Stomach (tissue), 9 donors: ENCODE data around the gene MTCH2. TPM values are rescaled to one million over a fixed set of nuclear protein-coding genes. Genes with fewer than 3 reads are reported as not detected.

Experiments
- DNase-seq, 2 donors: peaks; one replicate each; pipeline versions ENCODE4 v3.0.0 to v3.0.0-alpha.2; 2013 to 2019
- H3K27ac ChIP-seq, 5 donors: fragments of 200-600 bp in 4 of 5; sonication (generic) in 4 of 5; one replicate each; pipeline ENCODE4 v1.5.1; 2013 to 2019; ENCODE audit warnings: mild to moderate bottlenecking in 1 of 5, moderate library complexity in 1 of 5
- H3K27me3 ChIP-seq, 3 donors: fragments of 200-600 bp; sonication (generic); one replicate each; pipeline ENCODE4 v1.5.1; 2017 to 2019; ENCODE audit warnings: mixed run types in 1 of 3
- H3K36me3 ChIP-seq, 4 donors: fragments of 200-600 bp; sonication (generic); 1 replicate in 3 of 4; 2 replicates in 1 of 4; pipeline ENCODE4 v1.5.1; 2016 to 2019
- H3K4me1 ChIP-seq, 4 donors: fragments of 200-600 bp; sonication (generic); one replicate each; pipeline ENCODE4 v1.5.1; 2016 to 2019
- H3K4me3 ChIP-seq, 4 donors: fragments of 200-600 bp; sonication (generic) in 3 of 4; one replicate each; pipeline ENCODE4 v1.5.1; 2016 to 2019; ENCODE audit warnings: mild to moderate bottlenecking in 1 of 4
- H3K9me3 ChIP-seq, 4 donors: fragments of 200-600 bp; sonication (generic); one replicate each; pipeline ENCODE4 v1.5.1; 2016 to 2019
- EP300 ChIP-seq: sonication (generic); formaldehyde crosslinking; IDR thresholded peaks from one replicate; pipeline ENCODE4 v1.6.1; 2017; ENCODE audit warnings: antibody characterized with exemption
- POLR2A ChIP-seq, 4 donors: fragments of 450-650 bp; IDR thresholded peaks; one replicate each; pipeline ENCODE4 v1.6.1; 2016; ENCODE audit warnings: antibody characterized with exemption in 4 of 4, control low read depth in 2 of 4, mild to moderate bottlenecking in 1 of 4, moderate library complexity in 1 of 4
- POLR2AphosphoS5 ChIP-seq, 3 donors: sonication (generic); formaldehyde crosslinking; IDR thresholded peaks; one replicate each; pipeline ENCODE4 v1.6.1; 2016; ENCODE audit warnings: antibody characterized with exemption in 3 of 3
- WGBS, 5 donors: extraction: QIAGEN DNeasy Blood & Tissue Kit in 3 of 5; methylation state at CpG; one replicate each; pipeline versions ENCODE4 v1.1.5 to v1.1.7; 2013 to 2018; 5-methylcytosine and 5-hydroxymethylcytosine counted together
- intact Hi-C: fragments of 100-400 bp; cut with DNase I; formaldehyde crosslinking; loops from one replicate; pipeline ENCODE4 v1.15.1; 2023; ENCODE audit warnings: low total_unique reads
- polyA plus RNA-seq, 3 donors: library from polyadenylated mRNA; stranded (reverse); fragments of 200-250 nt; gene quantifications; one replicate each; pipeline ENCODE4 v1.2.3, GENCODE V29; 2013
- total RNA-seq, 5 donors: library from RNA; depleted of rRNA; stranded (reverse); fragments of >200 nt; gene quantifications; one replicate each; pipeline versions ENCODE4 v1.1.0 to v1.2.3, GENCODE V29; 2014 to 2016
- TF ChIP-seq, protein P1 (sequence below), 7 experiments: fragments of 450-650 bp in 4 of 7; fragments of 200-600 bp in 3 of 7; sonication (generic) in 3 of 7; IDR thresholded peaks; one replicate each; pipeline ENCODE4 v1.5.1; 2016 to 2019; ENCODE audit warnings: antibody characterized with exemption in 7 of 7, control low read depth in 2 of 7, mild to moderate bottlenecking in 1 of 7
- donor health status: healthy with polysubstance abuse.
- donor health status: Bipolar disorder and iron deficiency.
- donor health status: healthy.

MTCH2 gene
- total and polyA plus RNA-seq, 8 donors = 21.7 to 86.2 (median 45.8) TPM

DNA sequence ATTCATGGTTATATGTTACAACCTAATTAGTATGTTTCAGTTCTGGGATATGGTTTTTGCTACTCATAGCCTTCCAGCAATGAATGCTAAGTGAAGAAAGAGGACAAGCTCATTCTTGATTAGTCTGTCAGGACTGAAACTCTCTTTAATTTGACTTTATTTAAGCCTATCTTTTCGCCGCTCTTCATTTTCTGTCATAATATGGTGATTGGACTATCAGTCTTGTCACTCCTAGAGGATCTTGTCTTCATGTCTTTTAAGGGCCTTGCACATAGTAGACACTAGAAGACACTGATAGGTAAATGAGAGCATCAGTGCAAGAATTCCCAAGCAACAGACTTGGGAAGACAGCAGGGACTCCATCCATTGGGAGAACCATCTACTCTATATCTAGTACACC, 18.9 kb upstream of the MTCH2 start:
- TF ChIP-seq, protein P1, sequence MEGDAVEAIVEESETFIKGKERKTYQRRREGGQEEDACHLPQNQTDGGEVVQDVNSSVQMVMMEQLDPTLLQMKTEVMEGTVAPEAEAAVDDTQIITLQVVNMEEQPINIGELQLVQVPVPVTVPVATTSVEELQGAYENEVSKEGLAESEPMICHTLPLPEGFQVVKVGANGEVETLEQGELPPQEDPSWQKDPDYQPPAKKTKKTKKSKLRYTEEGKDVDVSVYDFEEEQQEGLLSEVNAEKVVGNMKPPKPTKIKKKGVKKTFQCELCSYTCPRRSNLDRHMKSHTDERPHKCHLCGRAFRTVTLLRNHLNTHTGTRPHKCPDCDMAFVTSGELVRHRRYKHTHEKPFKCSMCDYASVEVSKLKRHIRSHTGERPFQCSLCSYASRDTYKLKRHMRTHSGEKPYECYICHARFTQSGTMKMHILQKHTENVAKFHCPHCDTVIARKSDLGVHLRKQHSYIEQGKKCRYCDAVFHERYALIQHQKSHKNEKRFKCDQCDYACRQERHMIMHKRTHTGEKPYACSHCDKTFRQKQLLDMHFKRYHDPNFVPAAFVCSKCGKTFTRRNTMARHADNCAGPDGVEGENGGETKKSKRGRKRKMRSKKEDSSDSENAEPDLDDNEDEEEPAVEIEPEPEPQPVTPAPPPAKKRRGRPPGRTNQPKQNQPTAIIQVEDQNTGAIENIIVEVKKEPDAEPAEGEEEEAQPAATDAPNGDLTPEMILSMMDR (IDR thresholded peaks at IDR 0.05) = no peak
- TF ChIP-seq POLR2A (IDR thresholded peaks at IDR 0.05) (no peak), EP300 (no peak), POLR2AphosphoS5 (IDR thresholded peaks at IDR 0.05) (no peak)
- no peak for DNase-seq
- Histone ChIP-seq H3K27me3 (no peaks in the 10 kb centered on the region), H3K27ac (no peak overlapping the region), H3K9me3 (no peaks in the 10 kb centered on the region), H3K4me1 (no peaks in the 10 kb centered on the region), H3K36me3 (no peaks in the 10 kb centered on the region), H3K4me3 (no peak overlapping the region)
- intact Hi-C loops = no loop called here
- 96 to 100% (median 98%) methylated on average over 2 of the region's 2 CpGs for WGBS, 5 donors

DNA sequence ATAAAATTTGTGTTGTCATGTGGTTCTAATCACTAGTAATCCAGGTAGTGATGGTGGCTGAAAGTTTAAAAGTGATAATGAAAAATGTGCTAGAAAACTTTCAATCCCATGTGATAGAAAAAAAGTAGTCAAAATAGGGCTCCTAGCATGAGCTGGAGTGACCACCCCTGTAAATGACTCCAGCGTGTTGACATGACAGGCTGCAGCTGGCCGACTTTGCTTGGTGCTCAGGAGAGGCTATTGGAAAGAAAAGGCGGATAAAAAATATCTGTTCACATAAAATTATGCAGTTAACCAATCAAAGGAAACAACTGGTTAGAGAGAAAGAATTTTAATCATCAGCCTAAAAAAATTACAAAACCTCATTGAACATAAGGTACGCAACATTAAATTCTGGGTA, 16.9 kb upstream of the MTCH2 start:
- DNase-seq = peak in 1 of 2 donors; percentile 37
- 66 to 85% (median 77%) methylated on average over 4 of the region's 4 CpGs for WGBS, 5 donors
- Histone ChIP-seq H3K4me3 (no peak overlapping the region), H3K27ac (no peak overlapping the region), H3K9me3 (no peaks in the 10 kb centered on the region), H3K36me3 (no peaks in the 10 kb centered on the region), H3K27me3 (no peaks in the 10 kb centered on the region), H3K4me1 (no peaks in the 10 kb centered on the region)
- TF ChIP-seq POLR2A (IDR thresholded peaks at IDR 0.05) = no peak
- TF ChIP-seq, protein P1 (IDR thresholded peaks at IDR 0.05) = no peak
- no peak for TF ChIP-seq EP300
- no peak for TF ChIP-seq POLR2AphosphoS5 (IDR thresholded peaks at IDR 0.05)
- intact Hi-C loops = no loop called here

DNA sequence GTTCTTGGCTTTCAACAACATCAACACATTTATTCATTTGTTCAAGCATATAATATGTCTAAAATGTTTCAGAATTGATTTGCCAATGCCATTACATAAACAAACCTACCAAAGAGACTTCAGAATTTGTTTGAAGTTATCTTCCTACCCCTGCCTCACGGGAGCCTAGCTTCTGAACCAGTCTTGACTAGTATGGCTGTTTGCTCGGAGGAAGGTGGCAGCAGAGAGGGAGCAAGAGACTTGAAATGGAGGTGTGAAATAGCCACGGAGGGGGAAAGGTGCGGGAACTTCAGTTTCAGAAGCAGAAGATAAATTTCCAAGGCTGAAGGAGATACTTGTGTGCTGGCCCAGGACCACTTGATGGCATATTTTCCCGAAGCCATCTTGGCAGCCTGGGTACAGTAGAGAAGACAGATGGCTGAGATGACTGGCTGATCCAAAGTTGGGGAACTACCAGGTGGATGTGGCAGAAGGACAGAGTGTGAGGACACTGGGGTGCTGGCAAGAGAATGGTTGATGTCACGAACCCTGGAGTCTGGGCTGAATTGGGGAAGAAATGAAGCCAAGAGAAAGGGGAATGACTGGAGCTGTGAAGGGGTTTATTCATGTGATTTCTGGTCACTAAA, 14.0 kb upstream of the MTCH2 start:
- 53 to 68% (median 65%) methylated on average over 6 of the region's 6 CpGs for WGBS, 5 donors
- intact Hi-C loops = no loop called here
- DNase-seq = no peak

DNA sequence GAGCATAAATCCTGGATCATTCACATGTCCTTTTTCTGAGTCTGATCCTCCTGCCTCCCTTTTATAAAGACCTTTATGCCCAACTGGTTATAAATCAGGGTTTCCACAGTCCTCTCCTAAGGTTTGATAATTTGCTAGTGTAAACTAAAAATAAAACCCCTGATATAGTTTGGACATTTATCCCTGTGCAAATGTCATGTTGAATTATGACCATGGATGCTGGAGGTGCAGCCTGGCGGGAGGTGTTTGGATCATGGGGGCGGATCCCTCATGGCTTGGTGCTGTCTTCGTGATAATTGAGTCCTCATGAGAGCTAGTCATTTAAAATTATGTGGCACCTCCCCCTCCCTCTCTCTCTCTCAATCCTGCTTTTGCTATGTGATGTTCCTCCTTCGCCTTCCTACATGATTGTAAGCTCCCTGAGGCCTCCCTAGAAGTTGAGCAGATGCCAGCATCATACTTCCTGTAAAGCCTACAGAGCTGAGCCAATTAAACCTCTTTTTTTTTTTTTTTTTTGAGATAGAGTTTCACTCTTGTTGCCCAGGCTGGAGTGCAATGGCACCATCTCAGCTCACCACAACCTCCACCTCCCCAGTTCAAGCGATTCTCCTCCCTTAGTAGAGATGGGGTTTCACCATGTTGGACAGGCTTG, 9.6 kb upstream of the MTCH2 start:
- no peaks in the 10 kb centered on the region for H3K27me3 ChIP-seq
- H3K9me3 ChIP-seq = peaks cover 0 to 7% (median 0%) of the 10 kb centered on the region in 4 donors
- TF ChIP-seq, protein P1 (IDR thresholded peaks at IDR 0.05) = no peak
- TF ChIP-seq POLR2AphosphoS5 (IDR thresholded peaks at IDR 0.05) = no peak
- H3K4me3 ChIP-seq = no peak overlapping the region
- H3K27ac ChIP-seq = no peak overlapping the region
- H3K36me3 ChIP-seq = no peaks in the 10 kb centered on the region
- DNase-seq = no peak
- no peaks in the 10 kb centered on the region for H3K4me1 ChIP-seq
- intact Hi-C loops = no loop called here
- WGBS, 5 donors = 88 to 96% (median 95%) methylated on average over 5 of the region's 5 CpGs

More for the DNA sequence above, 14.0 kb upstream of the MTCH2 start:
- Histone ChIP-seq H3K4me1 (no peaks in the 10 kb centered on the region), H3K4me3 (no peak overlapping the region), H3K36me3 (no peaks in the 10 kb centered on the region), H3K27me3 (no peaks in the 10 kb centered on the region), H3K9me3 (peaks cover 0 to 7% (median 0%) of the 10 kb centered on the region in 4 donors), H3K27ac (no peak overlapping the region)
- no peak for TF ChIP-seq POLR2A (IDR thresholded peaks at IDR 0.05)
- TF ChIP-seq EP300 = no peak
- TF ChIP-seq, protein P1 (IDR thresholded peaks at IDR 0.05) = no peak
- TF ChIP-seq POLR2AphosphoS5 (IDR thresholded peaks at IDR 0.05) = no peak
